HG03558 (cell line): Measurements from ENCODE around the gene TFR2.
"Not testable (repeated sequence)": the region's sequence is repeated elsewhere in the genome, so short reads cannot be mapped to it uniquely, and the experiment has no call there.

Source experiments
- ATAC-seq: cut with Tn5 transposase; IDR thresholded peaks from one replicate; pipeline ENCODE4 v1.9.1; 2021; ENCODE audit warnings: moderate number of reproducible peaks; ENCODE audit not compliant: unreplicated experiment; ENCODE audit errors: extremely low read depth

Gene TFR2

DNA sequence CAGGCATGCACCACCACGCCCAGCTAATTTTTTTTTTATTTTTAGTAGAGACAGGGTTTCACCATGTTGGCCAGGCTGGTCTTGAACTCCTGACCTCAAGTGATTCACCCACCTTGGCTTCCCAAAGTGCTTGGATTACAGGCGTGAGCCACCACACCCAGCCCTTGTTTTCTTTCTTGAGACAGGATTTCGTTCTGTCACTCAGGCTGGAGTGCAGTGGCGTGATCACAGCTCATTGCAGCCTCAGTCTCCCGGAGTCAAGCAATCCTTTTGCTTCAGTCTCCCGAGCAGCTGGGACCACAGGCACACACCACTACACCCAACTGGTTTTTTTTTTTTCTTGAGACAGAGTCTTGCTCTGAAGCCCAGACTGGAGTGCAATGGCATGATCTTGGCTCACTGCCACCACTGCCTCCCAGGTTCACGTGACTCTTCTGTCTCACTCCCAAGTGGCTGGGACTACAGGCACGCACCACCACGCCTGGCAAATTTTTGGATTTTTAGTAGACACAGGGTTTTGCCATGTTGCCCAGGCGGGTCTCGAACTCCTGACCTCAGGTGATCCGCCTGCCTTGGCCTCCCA lies 20.9 kb upstream of the TFR2 start:
- ATAC-seq, result not testable (repeated sequence)

DNA sequence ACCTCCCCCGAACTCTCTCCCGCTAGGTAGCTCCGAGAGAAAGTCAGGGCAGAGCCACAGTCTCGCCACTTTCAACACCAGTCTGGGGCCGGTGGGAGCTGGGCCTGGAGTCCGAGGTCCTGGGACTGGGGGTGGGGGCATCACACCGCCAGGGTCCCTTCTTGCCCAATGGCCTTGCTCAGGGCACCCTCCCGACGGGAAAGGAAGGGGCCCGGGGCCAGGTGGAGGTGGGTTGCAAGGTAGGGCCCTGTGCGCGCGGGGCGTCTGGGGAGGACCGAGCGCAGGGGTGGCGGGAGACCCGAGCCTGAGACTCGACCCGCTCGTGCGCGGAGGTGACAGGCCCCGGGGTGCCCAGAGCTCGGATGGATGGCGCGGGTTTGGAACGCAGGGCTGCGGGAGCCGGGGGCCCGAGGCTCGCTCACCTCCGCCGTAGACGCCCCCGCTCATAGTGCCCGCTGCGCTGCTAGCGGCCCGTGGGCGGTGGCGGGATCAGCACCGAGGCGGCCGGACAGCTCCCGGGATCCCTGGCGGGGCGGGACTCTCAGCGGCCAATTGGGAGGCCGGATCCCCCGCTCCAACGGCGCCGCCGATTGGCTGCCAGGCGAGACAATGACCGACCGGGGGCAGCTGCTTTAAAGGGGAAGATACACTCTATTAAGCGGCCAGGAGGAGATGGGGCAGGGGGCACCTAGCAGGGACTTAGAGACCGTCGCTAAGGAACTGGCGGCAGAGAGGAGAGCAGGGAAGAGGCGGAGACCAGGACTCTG lies 14.7 kb upstream of the TFR2 start, which contains the start of gene ACTL6B:
Gene ACTL6B, minus strand, starts transcription at position 541 of the 767 bp plus-strand sequence. Its CDS starts 94 bp downstream, at position 447.
- no peak for ATAC-seq

- ATAC-seq, result no peak
These were observed 13.8 kb upstream of the TFR2 start for GRCh38 chr7:100654908-100655831.

GRCh38 chr7:100649826-100650565 lies 8.6 kb upstream of the TFR2 start:
- no peak for ATAC-seq

- no peak for ATAC-seq
These were observed 1.2 kb upstream of the TFR2 start for GRCh38 chr7:100642534-100642907.

DNA sequence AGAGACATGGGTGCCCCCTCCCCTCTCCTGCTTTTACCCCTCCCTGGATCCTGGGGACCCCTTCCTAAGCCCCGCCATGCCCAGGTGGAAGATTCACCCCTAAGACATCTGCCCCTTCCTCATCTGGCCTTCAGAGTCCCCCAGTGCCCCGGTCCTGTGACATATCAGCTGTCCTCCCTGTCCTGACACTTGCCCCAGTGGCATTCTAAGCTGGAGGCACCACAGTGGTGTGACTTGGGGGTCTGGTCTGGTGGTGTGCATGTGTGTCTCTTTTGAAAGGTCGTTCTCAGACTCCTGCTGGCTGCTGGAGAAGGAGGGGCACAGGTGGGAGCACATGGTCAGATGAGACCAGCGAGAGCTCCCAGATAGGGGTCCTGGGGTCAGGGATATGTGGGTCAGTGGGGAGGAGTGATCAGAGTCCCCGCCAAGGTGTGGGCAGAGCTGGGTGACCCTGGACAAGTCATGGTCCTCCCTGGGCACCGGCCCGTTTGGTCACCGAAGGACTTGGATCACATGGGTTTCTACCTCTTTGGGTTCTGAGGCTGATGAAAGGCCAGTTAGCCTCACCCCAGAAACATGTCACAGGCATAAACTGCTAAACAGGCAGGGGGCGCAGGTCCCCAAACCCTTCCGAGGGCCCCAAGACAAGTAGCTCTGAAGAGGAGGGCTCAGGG lies 645 bp upstream of the TFR2 start:
- no peak for ATAC-seq

GRCh38 chr7:100640517-100641440 lies 573 bp downstream of the TFR2 start:
- no peak for ATAC-seq

DNA sequence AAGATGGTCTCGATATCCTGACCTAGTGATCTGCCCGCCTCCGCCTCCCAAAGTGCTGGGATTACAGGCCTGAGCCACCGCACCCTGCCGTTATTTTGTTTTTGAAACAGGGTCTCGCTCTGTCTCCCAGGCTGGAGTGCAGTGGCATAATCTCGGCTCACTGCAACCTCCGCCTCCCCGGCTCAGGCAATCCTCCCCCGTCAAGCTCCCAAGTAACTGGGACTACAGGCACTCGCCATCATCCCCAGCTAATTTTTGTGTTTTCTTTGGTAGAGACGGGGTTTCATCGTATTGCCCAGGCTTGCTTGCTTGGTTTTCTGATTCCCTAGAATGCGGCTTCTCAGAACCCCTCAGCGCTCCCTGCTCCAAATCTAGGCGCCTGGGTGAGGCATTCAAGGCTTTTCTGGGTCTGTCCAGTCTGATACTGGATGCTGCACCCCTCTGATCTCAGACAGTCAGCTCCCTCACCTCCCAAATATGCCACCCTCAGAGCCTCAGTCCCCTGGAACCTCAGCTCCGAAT lies 1.3 kb downstream of the TFR2 start:
- no peak for ATAC-seq

DNA sequence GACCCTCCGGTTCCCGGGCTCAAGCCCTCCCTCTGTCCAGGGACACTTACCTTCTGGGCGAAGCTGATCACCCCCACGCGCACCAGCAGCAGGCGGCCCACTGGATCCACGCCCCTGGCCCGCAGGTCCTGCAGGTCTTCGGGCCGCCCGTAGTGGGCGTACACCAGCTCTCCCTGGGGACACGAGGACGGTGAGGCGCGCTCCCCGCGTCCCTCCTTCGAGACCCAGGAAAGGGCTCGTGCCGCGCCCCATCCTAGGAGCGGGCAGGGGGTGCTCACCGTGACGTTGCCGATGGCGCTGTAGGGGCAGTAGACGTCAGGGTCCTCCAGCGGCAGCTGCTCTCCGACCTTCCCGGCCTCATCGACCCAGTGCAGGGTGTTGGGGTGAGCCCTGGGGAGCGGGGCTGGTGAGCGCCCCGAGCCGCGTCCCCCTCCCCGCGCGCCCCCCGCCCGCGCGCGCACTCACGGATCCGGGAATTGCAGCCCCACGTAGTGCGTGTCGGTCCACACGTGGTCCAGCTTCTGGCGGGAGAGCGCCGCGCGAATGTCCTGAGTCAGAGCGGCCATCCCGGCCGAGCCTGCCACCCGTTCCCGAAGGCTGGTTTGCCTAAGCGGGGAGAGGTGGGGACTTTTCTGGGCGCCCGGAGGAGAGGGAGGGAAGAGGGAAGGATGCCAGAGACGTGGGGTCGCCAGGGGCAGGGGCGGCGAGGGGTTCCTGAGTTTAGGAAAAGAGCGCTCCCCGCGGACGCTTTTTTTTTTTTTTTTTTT lies 8.2 kb downstream of the TFR2 start:
- no peak for ATAC-seq

GRCh38 chr7:100630066-100630465 lies 11.3 kb downstream of the TFR2 start:
- no peak for ATAC-seq

DNA sequence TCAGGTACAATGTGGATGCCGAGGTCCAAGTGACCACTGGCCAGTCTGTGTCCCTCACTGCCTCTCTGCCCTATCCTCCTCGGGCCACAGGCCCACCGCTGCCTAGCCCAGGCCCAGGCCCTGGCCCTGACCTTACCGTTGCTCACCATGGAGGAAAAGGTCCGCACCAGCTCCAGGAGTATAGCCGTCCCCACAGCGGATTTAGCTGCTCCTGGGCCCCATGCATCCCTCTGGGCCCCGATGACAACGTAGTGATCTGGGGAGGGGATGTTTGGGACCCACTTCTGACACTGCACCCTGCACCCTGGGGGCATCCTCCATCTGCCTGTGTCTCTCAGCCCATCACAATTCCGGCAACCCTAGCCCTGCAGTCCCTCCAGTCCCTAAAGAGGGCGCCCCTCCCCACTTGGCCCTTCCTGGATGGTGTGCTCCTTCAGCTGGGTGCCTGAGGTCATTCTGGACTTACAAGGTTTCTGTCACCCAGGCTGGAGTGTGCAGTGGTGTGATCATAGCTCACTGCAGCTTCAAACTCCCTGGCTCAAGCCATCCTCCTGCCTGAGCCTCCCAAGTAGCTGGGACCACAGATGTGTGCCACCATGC lies 12.1 kb downstream of the TFR2 start:
- ATAC-seq, result no peak

- ATAC-seq, result no peak
These were observed 14.2 kb downstream of the TFR2 start for GRCh38 chr7:100627238-100627549.

- ATAC-seq, result no peak
These were observed 14.7 kb downstream of the TFR2 start for GRCh38 chr7:100626530-100627237.

DNA sequence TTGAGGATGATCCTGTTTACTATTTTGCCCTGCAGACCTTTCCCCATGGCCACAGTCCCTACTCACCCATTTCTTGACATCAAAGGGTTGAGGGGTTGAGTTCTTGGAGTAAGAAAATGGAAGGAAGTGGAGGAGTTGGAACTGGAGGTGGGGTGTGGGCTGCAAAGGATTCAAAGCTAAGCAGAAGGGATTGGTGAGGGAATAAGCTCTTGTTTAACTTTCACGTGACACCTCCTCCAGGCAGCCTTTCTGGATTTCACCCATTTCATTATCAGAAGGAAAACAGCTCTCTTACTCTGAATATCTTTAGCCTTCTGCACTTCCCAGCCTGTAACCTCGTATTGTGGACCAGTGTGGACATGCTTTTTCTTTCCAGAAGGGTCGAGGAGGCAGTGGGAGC lies 15.3 kb downstream of the TFR2 start:
- no peak for ATAC-seq

DNA sequence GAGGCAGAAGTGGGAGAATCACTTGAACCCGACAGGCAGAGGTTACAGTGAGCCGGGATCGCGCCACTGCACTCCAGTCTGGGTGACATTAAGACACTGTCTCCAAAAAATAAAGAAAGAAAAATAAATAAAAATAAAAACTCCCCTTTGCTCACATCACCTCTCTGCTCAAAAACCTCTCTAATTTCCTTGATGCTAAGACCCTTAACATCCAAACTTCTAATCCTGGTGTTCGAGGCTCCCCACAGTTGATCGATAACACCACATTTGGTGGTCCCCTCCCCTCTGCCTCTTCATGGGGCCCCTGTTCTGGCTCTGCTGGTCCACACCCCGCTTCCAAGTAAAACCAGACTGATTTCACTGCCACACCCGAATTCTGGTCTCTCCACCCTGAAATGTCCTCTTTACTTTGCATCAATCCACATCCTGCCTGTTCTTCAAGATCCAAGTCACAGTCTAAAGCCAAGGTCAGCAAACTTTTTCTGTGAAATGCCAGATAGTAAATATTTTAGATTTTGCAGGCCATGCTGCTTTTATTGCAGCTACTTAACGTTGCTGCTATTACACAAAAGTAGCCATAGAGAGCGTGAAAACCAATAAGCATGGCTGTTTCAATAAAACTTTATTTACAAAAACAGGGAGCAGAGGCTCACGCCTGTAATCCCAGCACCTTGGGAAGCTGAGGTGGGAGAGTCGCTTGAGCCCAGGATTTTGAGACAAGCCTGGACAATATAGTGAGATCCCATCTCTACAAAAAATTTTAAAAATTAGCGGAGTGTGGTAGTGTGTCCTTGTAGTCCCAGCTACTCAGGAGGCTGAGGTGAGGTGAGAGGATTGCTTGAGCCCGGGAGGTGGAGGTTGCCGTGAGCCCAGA lies 17.2 kb downstream of the TFR2 start:
- ATAC-seq, result no peak

GRCh38 chr7:100621554-100621953 lies 19.8 kb downstream of the TFR2 start:
- ATAC-seq, result no peak
